Ascending aorta (tissue), 2 donors: ENCODE results near the gene FOXO1. TPM values are rescaled to one million over a fixed set of nuclear protein-coding genes. Genes with fewer than 3 reads are reported as not detected.

Experiments
- DNase-seq, 2 donors: peaks; one replicate each; pipeline ENCODE4 v3.0.0-alpha.2; 2019; ENCODE audit warnings: low spot score in 2 of 2
- H3K27ac ChIP-seq, 2 donors: fragments of 200-600 bp; sonication (generic); one replicate each; pipeline ENCODE4 v1.5.1; 2016 to 2017; ENCODE audit warnings: mild to moderate bottlenecking in 1 of 2
- H3K27me3 ChIP-seq: fragments of 200-600 bp; sonication (generic); one replicate; pipeline ENCODE4 v1.5.1; 2017
- H3K36me3 ChIP-seq, 2 donors: fragments of 200-600 bp; sonication (generic); one replicate each; pipeline ENCODE4 v1.5.1; 2016
- H3K4me1 ChIP-seq, 2 donors: fragments of 200-600 bp; sonication (generic); one replicate each; pipeline ENCODE4 v1.5.1; 2016 to 2017; ENCODE audit warnings: mild to moderate bottlenecking in 1 of 2
- H3K4me3 ChIP-seq, 2 donors: fragments of 200-600 bp; sonication (generic); one replicate each; pipeline ENCODE4 v1.5.1; 2016 to 2017; ENCODE audit warnings: mild to moderate bottlenecking in 1 of 2
- H3K9me3 ChIP-seq, 2 donors: fragments of 200-600 bp; sonication (generic); one replicate each; pipeline ENCODE4 v1.5.1; 2016
- intact Hi-C: fragments of 100-400 bp; cut with DNase I; formaldehyde crosslinking; loops from one replicate; pipeline ENCODE4 v1.15.1; 2023
- total RNA-seq: library from RNA; depleted of rRNA; stranded (reverse); fragments of >200 nt; gene quantifications from one replicate; pipeline ENCODE4 v1.1.0, GENCODE V29; 2016
- TF ChIP-seq, protein P1 (sequence below), 3 experiments: fragments of 200-600 bp in 2 of 3; fragments of 450-650 bp in 1 of 3; sonication (generic) in 2 of 3; IDR thresholded peaks; one replicate each; pipeline ENCODE4 v1.5.1; 2016 to 2019; ENCODE audit warnings: antibody characterized with exemption in 3 of 3, mild to moderate bottlenecking in 1 of 3, moderate library complexity in 1 of 3

The FOXO1 gene
- total RNA-seq, 1 donor from 2014 or later, result 65.1 TPM

- DNase-seq, result no peak
- intact Hi-C loops, result no loop called here
- TF ChIP-seq, protein P1, sequence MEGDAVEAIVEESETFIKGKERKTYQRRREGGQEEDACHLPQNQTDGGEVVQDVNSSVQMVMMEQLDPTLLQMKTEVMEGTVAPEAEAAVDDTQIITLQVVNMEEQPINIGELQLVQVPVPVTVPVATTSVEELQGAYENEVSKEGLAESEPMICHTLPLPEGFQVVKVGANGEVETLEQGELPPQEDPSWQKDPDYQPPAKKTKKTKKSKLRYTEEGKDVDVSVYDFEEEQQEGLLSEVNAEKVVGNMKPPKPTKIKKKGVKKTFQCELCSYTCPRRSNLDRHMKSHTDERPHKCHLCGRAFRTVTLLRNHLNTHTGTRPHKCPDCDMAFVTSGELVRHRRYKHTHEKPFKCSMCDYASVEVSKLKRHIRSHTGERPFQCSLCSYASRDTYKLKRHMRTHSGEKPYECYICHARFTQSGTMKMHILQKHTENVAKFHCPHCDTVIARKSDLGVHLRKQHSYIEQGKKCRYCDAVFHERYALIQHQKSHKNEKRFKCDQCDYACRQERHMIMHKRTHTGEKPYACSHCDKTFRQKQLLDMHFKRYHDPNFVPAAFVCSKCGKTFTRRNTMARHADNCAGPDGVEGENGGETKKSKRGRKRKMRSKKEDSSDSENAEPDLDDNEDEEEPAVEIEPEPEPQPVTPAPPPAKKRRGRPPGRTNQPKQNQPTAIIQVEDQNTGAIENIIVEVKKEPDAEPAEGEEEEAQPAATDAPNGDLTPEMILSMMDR (IDR thresholded peaks at IDR 0.05), result no peak
- H3K27me3 ChIP-seq, result no peaks in the 10 kb centered on the region
- H3K9me3 ChIP-seq, result no peaks in the 10 kb centered on the region
- H3K36me3 ChIP-seq, result no peaks in the 10 kb centered on the region
- H3K4me1 ChIP-seq, result peaks cover 2 to 17% of the 10 kb centered on the region in 2 donors
- no peak overlapping the region for H3K27ac ChIP-seq
- no peak overlapping the region for H3K4me3 ChIP-seq
Measured at GRCh38 chr13:40632915-40633314, 33.5 kb downstream of the FOXO1 start.

DNA sequence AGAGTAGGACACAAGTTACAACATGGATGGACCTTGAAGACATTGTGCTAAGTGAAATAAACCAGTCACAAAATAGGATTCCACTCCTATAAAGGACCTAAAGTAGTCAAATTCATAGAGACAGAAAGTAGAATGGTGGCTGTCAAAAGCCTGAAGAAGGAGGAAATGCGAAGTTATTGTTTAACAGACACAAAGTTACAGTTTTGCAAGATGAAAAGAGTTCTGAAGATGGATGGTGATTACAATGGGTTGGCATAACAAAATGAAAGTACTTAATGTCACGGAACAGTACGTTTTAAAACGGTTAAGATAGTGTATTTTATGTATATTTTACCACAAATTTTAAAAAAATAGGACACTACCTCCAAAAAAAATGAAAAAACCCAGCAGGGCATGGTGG, 34.8 kb downstream of the FOXO1 start:
- no peaks in the 10 kb centered on the region for H3K9me3 ChIP-seq
- no peak overlapping the region for H3K27ac ChIP-seq
- intact Hi-C loops, result no loop called here
- H3K27me3 ChIP-seq, result no peaks in the 10 kb centered on the region
- H3K4me3 ChIP-seq, result no peak overlapping the region
- no peaks in the 10 kb centered on the region for H3K36me3 ChIP-seq
- DNase-seq, result no peak
- H3K4me1 ChIP-seq, result peaks cover 5 to 14% of the 10 kb centered on the region in 2 donors
- TF ChIP-seq, protein P1 (IDR thresholded peaks at IDR 0.05), result no peak

GRCh38 chr13:40629678-40630384, 36.6 kb downstream of the FOXO1 start:
- H3K36me3 ChIP-seq, result no peaks in the 10 kb centered on the region
- no peaks in the 10 kb centered on the region for H3K27me3 ChIP-seq
- TF ChIP-seq, protein P1 (IDR thresholded peaks at IDR 0.05), result no peak
- H3K9me3 ChIP-seq, result no peaks in the 10 kb centered on the region
- no peak overlapping the region for H3K4me3 ChIP-seq
- peaks cover 5 to 13% of the 10 kb centered on the region in 2 donors for H3K4me1 ChIP-seq
- no peak overlapping the region for H3K27ac ChIP-seq
- intact Hi-C loops, result no loop called here
- no peak for DNase-seq

DNA sequence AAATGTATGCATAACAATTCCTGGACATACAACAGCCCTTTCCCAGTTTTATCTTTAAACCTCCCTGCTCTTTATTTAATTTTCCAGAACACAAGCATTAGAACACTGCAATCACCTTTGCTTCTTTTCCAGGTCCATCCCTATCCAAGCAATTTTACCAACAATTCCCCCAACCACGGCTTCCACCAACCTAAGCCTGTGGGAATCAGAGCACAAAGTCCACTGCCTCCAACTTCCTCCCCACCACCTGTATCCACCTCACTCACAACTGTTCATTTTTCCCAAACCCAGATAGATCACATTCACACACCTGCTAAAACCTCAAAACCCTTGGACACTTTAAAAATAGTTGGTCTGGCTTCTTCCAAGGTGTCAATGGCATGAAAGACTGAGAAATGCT, 39.5 kb downstream of the FOXO1 start:
- H3K27me3 ChIP-seq, result no peaks in the 10 kb centered on the region
- no peak for DNase-seq
- peaks cover 11 to 18% of the 10 kb centered on the region in 2 donors for H3K4me1 ChIP-seq
- TF ChIP-seq, protein P1 (IDR thresholded peaks at IDR 0.05), result no peak
- no peak overlapping the region for H3K27ac ChIP-seq
- no peak overlapping the region for H3K4me3 ChIP-seq
- H3K9me3 ChIP-seq, result no peaks in the 10 kb centered on the region
- H3K36me3 ChIP-seq, result no peaks in the 10 kb centered on the region
- intact Hi-C loops, result no loop called here

DNA sequence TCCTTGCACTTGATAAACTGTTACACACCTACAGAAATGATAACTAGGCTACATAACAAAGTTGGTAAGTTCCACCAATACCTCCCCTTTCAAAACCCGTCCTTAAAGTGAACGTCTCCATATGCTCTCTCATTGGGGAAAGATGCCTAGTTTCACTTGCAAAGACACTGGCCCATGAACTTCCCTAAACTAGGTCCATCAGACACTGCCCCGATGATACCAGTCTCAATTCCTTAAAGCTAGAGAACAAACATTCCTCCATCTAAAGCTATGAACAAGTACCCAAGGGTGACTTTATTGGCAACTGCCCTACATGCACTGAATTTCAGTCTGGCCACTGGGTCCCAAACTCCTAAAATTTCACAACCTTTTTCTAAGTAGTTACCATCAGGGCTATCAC, 39.9 kb downstream of the FOXO1 start:
- DNase-seq, result no peak
- intact Hi-C loops, result no loop called here
- H3K4me3 ChIP-seq, result no peak overlapping the region
- H3K9me3 ChIP-seq, result no peaks in the 10 kb centered on the region
- peaks cover 11 to 18% of the 10 kb centered on the region in 2 donors for H3K4me1 ChIP-seq
- TF ChIP-seq, protein P1 (IDR thresholded peaks at IDR 0.05), result no peak
- H3K36me3 ChIP-seq, result no peaks in the 10 kb centered on the region
- no peaks in the 10 kb centered on the region for H3K27me3 ChIP-seq
- H3K27ac ChIP-seq, result no peak overlapping the region
